AG09319 (cell line): ENCODE data around the gene KIFBP.
A peak's percentile ranks its signal among the peaks of the same experiment; 100 is the strongest.

ENCODE experiments used
- DNase-seq: peaks from one replicate; pipeline ENCODE4 v3.0.0-alpha.2; 2010; ENCODE audit warnings: low read depth; ENCODE audit errors: extremely low read depth
- TF ChIP-seq, protein P1 (sequence below): IDR thresholded peaks from 2 replicates; pipeline ENCODE4 v1.5.1; 2011; ENCODE audit warnings: low read depth, mild to moderate bottlenecking, inconsistent platforms, low read length, moderate library complexity

KIFBP gene

DNA sequence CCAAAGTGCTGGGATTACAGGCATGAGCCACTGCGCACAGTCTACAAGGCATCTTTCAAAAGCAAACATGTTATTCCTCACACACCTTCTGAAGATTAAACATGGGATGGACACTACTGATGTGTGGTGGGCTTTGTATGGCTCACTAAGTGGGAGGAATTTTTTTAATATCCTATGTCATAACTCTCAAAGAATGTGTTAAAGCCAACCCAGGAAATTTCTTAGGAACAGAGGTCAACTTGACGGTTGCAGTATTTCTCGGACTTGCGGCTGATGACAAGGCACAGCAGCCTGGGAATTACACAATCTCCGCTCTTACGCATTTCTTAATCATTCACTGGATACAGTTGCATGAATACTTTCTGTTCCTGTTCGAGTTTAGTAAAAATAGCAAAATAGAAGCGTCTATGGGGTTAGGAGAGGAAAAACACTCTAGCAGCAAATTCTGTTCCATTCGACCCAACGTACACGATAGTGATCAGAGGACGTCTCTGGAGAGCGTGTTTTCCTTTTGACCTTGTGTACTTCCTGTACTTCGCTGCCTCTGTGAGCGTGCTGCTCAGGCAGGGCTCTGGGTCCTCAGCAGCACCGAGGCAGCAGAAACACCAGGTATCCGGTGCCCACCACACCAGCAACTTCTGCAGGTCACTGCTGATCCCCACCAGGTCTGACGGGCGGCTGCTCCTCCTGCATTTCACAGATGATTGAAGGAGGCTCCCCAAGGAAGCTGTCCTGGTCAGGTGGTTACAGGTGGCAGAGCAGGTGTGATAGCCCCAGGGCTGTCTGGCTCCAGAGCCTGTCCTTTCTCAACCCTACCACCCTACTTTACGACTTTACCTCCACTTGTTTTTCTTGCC lies 72.9 kb downstream of the KIFBP start:
- TF ChIP-seq, protein P1, sequence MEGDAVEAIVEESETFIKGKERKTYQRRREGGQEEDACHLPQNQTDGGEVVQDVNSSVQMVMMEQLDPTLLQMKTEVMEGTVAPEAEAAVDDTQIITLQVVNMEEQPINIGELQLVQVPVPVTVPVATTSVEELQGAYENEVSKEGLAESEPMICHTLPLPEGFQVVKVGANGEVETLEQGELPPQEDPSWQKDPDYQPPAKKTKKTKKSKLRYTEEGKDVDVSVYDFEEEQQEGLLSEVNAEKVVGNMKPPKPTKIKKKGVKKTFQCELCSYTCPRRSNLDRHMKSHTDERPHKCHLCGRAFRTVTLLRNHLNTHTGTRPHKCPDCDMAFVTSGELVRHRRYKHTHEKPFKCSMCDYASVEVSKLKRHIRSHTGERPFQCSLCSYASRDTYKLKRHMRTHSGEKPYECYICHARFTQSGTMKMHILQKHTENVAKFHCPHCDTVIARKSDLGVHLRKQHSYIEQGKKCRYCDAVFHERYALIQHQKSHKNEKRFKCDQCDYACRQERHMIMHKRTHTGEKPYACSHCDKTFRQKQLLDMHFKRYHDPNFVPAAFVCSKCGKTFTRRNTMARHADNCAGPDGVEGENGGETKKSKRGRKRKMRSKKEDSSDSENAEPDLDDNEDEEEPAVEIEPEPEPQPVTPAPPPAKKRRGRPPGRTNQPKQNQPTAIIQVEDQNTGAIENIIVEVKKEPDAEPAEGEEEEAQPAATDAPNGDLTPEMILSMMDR: no peak
- DNase-seq: peak; percentile 85

DNA sequence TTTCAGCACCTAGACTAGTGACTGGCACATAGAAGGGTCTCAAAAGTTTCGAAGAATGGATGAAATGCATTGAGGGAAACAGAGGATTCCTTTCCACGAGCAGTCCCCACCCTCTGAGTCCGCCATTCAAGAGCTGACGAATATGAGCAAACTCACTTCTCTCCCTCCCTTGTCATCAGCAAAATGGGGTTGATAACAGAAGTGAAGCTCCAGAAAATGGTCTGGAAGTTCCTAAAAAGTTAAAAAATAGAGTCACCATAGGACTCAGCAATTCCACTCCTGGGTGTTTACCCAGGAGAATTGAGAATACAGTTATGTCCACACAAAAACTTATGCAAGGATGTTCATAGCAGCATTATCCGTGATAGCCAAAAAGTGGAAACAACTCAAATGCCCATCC lies 74.3 kb downstream of the KIFBP start:
- no peak for DNase-seq
- TF ChIP-seq, protein P1: no peak

DNA sequence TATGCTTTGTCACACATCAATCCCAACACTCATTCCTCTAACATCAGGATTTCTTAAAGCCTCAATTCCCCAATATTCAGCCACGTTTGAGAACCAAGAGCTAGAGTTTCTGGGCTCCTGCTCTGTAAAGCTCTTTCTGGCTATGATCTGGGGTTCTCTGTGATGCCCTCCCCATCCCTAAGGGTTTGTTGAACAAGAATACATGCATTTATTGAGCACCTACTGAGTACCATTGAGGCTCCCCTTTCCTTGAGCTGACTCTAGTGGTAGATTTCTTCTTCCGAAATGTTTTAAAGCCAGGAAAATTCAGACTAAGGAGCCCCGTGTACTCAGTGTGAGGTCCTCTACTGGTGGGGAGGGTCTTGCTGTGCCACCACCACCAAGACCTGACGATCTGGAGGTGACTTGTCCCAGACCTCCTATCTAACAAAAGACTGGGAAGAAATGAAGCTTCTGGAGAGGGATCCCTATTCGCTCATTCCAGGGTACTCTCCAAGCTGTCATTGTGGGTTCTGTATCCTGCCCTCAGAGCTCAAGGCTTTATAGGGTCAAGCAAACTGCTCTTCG lies 76.2 kb downstream of the KIFBP start:
- DNase-seq: no peak

DNA sequence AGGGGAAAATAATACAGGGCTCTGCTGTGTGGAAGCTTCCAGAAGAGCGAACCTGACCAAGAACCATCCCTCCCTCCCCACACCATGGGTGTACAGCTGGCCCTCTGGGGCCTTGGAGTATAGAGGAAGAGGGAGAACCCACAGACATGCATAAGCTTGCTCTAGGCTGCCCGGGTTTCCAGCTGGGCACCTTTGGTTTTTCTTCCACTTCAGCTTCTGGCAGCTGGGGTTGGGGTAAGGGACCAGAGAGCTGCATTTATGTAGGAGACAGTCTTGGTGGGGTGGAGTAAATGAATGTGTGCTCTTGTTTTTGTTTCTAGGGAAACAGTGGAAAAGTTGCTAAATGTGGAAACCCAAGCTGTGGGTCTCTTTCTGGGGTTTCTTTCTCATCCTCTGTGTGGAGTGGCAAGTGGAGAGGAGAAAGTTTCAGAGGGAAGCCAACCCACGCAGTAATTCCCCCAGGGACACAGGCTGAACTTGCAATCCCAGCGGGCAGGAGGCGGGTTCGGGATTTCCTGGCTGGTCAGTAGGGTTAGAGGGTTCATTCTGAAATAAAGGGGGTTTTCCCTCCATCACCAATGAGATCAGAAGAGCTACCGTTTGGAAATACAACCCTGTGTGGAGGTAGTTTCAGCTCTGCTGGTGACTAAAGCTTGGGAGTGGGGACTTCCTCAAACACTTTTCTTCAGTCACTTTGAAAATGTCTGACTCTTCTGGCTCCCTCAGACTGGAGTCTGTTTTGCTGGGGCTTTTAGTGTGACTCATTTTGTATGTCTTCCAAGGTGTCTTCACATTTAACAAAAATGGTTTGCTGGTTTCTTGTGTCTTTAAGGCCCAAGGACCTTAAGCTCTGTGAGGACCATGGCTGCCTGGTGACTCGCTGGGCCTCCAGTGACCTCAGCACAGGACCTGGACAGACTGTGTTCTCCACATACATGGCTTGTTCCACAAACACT lies 77.1 kb downstream of the KIFBP start:
- TF ChIP-seq, protein P1: no peak
- DNase-seq: no peak

More for the DNA sequence above, 76.2 kb downstream of the KIFBP start:
- TF ChIP-seq, protein P1: no peak
